ENCODE measurements around the gene L3HYPDH. TPM values are rescaled to one million over a fixed set of nuclear protein-coding genes. Genes with fewer than 3 reads are reported as not detected.

L3HYPDH gene
- total RNA-seq, 1 donor from 2014 or later = 9.1 TPM

DNA sequence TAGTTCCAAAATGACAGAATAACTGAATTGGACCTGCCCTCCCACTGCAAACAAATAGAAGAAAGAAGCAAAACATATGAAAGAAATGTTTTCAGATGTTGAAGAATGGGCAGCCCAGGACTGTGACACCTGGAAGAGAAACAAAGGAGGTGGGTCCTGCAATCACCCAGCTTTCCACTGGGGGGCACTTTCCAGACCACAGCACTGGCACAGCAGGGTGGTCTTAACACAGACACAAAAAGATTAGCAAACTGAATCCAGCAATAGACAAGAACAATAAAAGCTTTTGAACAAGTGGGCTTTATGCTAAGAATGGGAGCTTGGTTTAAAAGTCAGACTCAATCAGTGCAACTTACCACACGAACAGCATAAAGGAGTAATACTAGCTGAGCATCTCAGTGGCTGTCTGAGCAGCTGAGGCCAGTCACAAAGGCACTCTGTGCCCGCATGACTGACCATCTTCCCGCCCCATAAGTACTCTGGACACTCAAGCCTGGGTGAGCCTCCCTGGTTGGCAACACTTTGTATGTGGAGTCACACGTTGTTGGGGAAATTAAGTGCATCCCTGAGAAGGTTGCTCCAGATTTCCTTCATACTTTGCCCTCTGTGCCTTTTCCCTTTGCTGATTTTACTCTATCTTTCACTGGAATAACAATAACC, 27.8 kb upstream of the L3HYPDH start:
- TF ChIP-seq, protein P1, sequence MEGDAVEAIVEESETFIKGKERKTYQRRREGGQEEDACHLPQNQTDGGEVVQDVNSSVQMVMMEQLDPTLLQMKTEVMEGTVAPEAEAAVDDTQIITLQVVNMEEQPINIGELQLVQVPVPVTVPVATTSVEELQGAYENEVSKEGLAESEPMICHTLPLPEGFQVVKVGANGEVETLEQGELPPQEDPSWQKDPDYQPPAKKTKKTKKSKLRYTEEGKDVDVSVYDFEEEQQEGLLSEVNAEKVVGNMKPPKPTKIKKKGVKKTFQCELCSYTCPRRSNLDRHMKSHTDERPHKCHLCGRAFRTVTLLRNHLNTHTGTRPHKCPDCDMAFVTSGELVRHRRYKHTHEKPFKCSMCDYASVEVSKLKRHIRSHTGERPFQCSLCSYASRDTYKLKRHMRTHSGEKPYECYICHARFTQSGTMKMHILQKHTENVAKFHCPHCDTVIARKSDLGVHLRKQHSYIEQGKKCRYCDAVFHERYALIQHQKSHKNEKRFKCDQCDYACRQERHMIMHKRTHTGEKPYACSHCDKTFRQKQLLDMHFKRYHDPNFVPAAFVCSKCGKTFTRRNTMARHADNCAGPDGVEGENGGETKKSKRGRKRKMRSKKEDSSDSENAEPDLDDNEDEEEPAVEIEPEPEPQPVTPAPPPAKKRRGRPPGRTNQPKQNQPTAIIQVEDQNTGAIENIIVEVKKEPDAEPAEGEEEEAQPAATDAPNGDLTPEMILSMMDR (IDR thresholded peaks at IDR 0.05; ENCODE audit: borderline replicate concordance) = peak; percentile 40
- Histone ChIP-seq H3K27me3 (ENCODE audit: low read depth) (peaks cover 16% of the 10 kb centered on the region), H3K4me1 (no peaks in the 10 kb centered on the region), H3K9me3 (replicated peaks) (no peaks in the 10 kb centered on the region), H3K36me3 (no peaks in the 10 kb centered on the region), H3K4me3 (no peak overlapping the region), H3K27ac (replicated peaks) (no peak overlapping the region)
- intact Hi-C loops (cut with micrococcal nuclease) = no loop called here
- no peak for DNase-seq

DNA sequence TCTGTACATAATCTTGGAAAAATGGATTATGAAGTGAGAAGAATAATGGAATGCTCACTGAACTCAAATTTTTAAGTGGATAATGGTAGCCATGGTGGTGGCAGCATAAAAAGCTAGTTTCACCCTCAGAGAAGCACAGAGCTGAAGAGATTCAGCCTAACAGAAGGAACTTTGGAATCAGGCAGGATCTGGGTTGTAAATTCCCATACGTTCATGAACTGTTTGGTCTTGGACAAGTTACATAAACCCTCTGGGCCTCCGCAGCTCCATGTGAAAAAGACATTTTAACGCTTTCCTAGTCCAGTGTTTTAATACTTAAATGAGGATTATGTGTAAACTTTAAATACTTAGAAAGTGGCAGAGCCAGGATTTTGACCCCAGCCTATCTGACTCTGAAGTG, 26.8 kb upstream of the L3HYPDH start:
- Histone ChIP-seq H3K9me3 (replicated peaks) (no peaks in the 10 kb centered on the region), H3K36me3 (no peaks in the 10 kb centered on the region), H3K27ac (replicated peaks) (no peak overlapping the region), H3K4me1 (no peaks in the 10 kb centered on the region), H3K27me3 (ENCODE audit: low read depth) (peaks cover 16% of the 10 kb centered on the region), H3K4me3 (no peak overlapping the region)
- intact Hi-C loops (cut with micrococcal nuclease) = no loop called here
- DNase-seq = no peak
- TF ChIP-seq, protein P1 (IDR thresholded peaks at IDR 0.05; ENCODE audit: borderline replicate concordance) = no peak

DNA sequence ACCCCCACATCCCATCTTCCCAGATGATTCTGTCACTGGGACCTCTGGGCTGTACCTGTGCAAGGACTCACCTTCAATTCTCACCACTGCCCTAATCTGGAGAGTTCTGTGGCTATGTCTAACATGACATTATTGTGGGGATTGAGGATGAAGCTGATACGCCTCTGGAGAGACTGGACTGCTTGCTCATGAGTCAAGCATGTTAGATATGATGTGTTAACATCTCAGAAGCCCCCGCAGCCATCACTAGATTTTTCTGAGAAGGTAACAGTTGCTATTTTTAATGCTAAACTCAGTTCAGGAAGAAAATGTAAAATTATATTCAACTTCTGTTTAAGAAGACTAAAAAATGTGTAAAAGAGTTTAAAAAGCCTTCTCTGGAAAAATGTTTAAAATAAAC, 25.8 kb upstream of the L3HYPDH start:
- TF ChIP-seq, protein P1 (IDR thresholded peaks at IDR 0.05; ENCODE audit: borderline replicate concordance) = no peak
- H3K36me3 ChIP-seq = peaks cover 4% of the 10 kb centered on the region
- DNase-seq = no peak

DNA sequence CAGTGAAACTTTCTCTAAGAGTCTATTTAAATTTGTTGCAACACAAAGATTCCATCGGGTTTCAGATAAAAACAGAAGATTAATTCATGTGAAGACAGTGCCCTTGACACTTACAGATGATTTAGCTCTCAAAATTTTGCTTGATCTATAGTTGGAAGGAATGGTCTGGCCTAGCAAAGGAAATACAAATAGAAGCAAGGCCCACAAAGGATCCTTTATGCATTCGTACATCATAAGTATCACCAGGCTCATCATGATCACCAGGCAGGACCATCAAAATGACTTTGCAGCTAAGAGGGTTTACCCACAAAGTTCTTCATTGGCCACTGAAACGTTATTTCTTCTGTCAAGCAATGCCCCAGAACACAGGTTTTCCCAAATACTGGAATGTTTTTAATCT, 24.9 kb upstream of the L3HYPDH start:
- intact Hi-C loops (cut with micrococcal nuclease) = no loop called here
- TF ChIP-seq, protein P1 (IDR thresholded peaks at IDR 0.05; ENCODE audit: borderline replicate concordance) = no peak
- Histone ChIP-seq H3K27ac (replicated peaks) (no peak overlapping the region), H3K9me3 (replicated peaks) (no peaks in the 10 kb centered on the region), H3K36me3 (peaks cover 13% of the 10 kb centered on the region), H3K4me1 (no peaks in the 10 kb centered on the region), H3K27me3 (ENCODE audit: low read depth) (peaks cover 16% of the 10 kb centered on the region), H3K4me3 (no peak overlapping the region)
- no peak for DNase-seq

More for the DNA sequence above, 25.8 kb upstream of the L3HYPDH start:
- H3K9me3 ChIP-seq (replicated peaks) = no peaks in the 10 kb centered on the region
- intact Hi-C loops (cut with micrococcal nuclease) = no loop called here
- H3K4me1 ChIP-seq = no peaks in the 10 kb centered on the region
- peaks cover 16% of the 10 kb centered on the region for H3K27me3 ChIP-seq (ENCODE audit: low read depth)
- H3K27ac ChIP-seq (replicated peaks) = no peak overlapping the region
- H3K4me3 ChIP-seq = no peak overlapping the region

DNA sequence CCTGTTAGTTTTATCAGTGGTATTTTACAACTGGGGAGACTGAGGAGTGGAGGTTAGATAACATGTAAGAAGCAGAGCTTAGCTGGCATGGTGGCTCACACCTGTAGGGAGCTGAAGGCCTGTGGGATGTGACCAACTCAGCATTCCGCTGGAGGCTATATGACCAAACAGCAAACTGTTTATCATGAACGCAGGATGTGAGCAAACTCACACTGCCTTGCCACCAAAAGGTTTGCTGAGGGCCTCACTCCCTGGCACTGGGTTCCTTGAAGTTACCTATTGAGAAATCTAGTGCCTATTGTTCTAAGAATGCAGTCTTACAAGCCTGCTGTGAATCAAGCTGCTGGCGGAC, 23.5 kb upstream of the L3HYPDH start:
- peaks cover 16% of the 10 kb centered on the region for H3K27me3 ChIP-seq (ENCODE audit: low read depth)
- H3K9me3 ChIP-seq (replicated peaks) = no peaks in the 10 kb centered on the region
- DNase-seq = no peak
- H3K4me1 ChIP-seq = no peaks in the 10 kb centered on the region
- intact Hi-C loops (cut with micrococcal nuclease) = no loop called here
- peaks cover 25% of the 10 kb centered on the region for H3K36me3 ChIP-seq
- no peak overlapping the region for H3K27ac ChIP-seq (replicated peaks)
- no peak overlapping the region for H3K4me3 ChIP-seq
- TF ChIP-seq, protein P1 (IDR thresholded peaks at IDR 0.05; ENCODE audit: borderline replicate concordance) = no peak

Measured in left ventricle myocardium inferior (tissue), 1 donor.